Aorta (tissue), 5 donors: ENCODE results near the gene ARHGAP26. TPM values are rescaled to one million over a fixed set of nuclear protein-coding genes. Genes with fewer than 3 reads are reported as not detected.
A peak's percentile ranks its signal among the peaks of the same experiment; 100 is the strongest.

Experiments used
- ATAC-seq: fragments of 200-7000 bp; cut with Tn5 transposase; one replicate; pipeline ENCODE4 v1.9.1; 2022; ENCODE audit warnings: moderate library complexity; ENCODE audit not compliant: low FRiP score
- DNase-seq, 2 donors: peaks; one replicate each; pipeline ENCODE4 v3.0.0-alpha.2; 2020
- H3K27ac ChIP-seq, 2 donors: one replicate each; pipeline ENCODE4 v1.5.1; 2013; ENCODE audit warnings: low read length in 2 of 2, mild to moderate bottlenecking in 2 of 2, moderate library complexity in 2 of 2, control low read depth in 1 of 2, inconsistent platforms in 1 of 2, low read depth in 1 of 2
- H3K27me3 ChIP-seq, 2 donors: one replicate each; pipeline ENCODE4 v1.6.1; 2013; ENCODE audit warnings: control low read depth in 1 of 2, low read length in 1 of 2, mild to moderate bottlenecking in 1 of 2, moderate library complexity in 1 of 2; ENCODE audit not compliant: insufficient read depth in 2 of 2, control insufficient read depth in 1 of 2
- H3K36me3 ChIP-seq, 2 donors: one replicate each; pipeline ENCODE4 v1.6.1; 2013; ENCODE audit warnings: control low read depth in 1 of 2, low read length in 1 of 2, mild to moderate bottlenecking in 1 of 2; ENCODE audit not compliant: insufficient read depth in 2 of 2, control insufficient read depth in 1 of 2
- H3K4me1 ChIP-seq, 2 donors: one replicate each; pipeline ENCODE4 v1.6.1; 2013; ENCODE audit warnings: low read length in 2 of 2, control low read depth in 1 of 2, mild to moderate bottlenecking in 1 of 2, moderate library complexity in 1 of 2; ENCODE audit not compliant: insufficient read depth in 2 of 2, control insufficient read depth in 1 of 2
- H3K4me3 ChIP-seq, 2 donors: one replicate each; pipeline ENCODE4 v1.5.1; 2013; ENCODE audit warnings: low read length in 2 of 2, control low read depth in 1 of 2, mild to moderate bottlenecking in 1 of 2
- H3K9me3 ChIP-seq: one replicate; pipeline ENCODE4 v1.6.1; 2013; ENCODE audit warnings: mild to moderate bottlenecking, low read length; ENCODE audit not compliant: control insufficient read depth
- WGBS, 2 donors: extraction: QIAGEN DNeasy Blood & Tissue Kit; methylation state at CpG; one replicate each; pipeline ENCODE4 v1.1.7; 2013; 5-methylcytosine and 5-hydroxymethylcytosine counted together
- intact Hi-C, 2 donors: fragments of 100-400 bp; cut with DNase I; formaldehyde crosslinking; loops; one replicate each; pipeline versions ENCODE4 v1.14.2 to v1.15.0; 2022
- polyA plus RNA-seq, 2 donors: library from polyadenylated mRNA; stranded (reverse); fragments of 200-250 nt; gene quantifications; one replicate each; pipeline ENCODE4 v1.2.3, GENCODE V29; 2013
- total RNA-seq, 2 donors: library from RNA; stranded (reverse); fragmentation: NEBNext Ultra II Directional; extraction: Animal tissue kit (Norgen Biotek cat#: 25700); gene quantifications; one replicate each; pipeline ENCODE4 v1.2.1, GENCODE V29; 2021
- donor health status: healthy with polysubstance abuse.
- donor health status: Bipolar disorder and iron deficiency.
- donor health status: DM: no; HTN: no; CAD: no.
- donor health status: DM: no; HTN: no; CAD: no.
- donor health status: DM: yes; HTN: yes; CAD: no.

The ARHGAP26 gene
- total and polyA plus RNA-seq, 4 donors: 4.5 to 70.7 (median 29.6) TPM

DNA sequence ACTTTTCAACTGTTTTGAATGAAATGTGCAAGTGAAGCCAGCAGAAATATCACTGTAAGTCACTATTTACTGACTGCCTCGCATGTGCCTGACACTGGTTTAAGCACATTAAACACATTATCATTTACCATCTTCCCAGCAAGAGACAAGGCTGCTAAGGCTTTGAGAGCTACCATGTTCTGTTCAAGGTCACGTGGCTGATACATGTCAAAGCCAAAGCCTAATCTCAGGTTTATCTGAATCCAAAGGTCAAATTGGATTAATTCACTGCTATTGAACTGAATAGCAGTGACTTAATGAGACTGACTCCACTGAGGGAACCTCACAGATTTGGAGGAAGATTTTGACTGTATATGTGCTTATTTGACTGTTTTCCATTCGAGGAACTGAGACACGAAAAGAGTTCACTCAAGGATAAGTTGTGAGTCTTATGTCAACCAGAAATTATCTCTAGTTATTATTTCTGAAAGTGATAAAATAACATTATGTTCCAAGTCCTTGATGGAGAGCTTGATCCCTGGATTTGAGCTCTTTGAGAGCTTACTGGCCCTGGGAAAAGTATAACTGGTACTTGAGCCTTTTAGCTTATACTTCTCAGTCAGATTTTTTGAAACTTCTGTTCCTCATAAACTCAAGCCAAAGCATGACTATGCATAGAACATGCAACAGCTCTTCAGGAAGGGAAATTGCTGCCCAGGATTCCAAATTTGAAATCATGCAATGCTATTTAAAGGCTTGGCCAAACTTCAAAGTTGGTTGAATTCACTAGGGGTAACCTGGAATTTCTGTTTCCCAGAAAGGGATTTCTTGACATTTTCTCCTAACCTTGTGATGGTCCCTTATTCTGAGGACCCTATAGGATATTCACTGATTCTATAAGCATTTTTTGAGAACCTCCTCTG lies 23.4 kb upstream of the ARHGAP26 start:
- Histone ChIP-seq H3K36me3 (no peaks in the 10 kb centered on the region), H3K4me1 (peaks cover 8 to 16% of the 10 kb centered on the region in 2 donors), H3K9me3 (no peaks in the 10 kb centered on the region), H3K27me3 (no peaks in the 10 kb centered on the region), H3K4me3 (no peak overlapping the region), H3K27ac (no peak overlapping the region)
- DNase-seq (no peak), ATAC-seq (no peak)
- intact Hi-C loops: no loop called here
- WGBS, 2 donors: 14% methylated on average over 4 of the region's 4 CpGs

DNA sequence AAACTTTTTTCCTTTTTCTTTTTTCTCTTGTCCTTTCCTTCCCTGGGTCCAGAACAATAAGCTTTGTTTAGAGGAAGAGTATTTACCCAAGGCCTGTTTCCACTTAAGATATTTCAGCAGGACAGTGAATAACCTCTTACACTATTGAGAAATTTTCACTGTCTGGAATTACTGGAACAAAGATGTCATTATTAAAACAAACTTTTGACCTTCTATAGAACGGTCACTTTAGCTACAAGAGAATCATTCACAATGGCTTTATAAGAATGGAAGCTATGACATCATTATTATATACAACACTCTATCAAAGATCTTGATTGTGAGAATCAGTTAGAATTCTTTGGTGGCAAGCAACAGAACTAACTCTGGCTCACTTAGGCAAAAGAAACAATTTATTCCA lies 22.0 kb upstream of the ARHGAP26 start:
- DNase-seq: no peak
- Histone ChIP-seq H3K9me3 (no peaks in the 10 kb centered on the region), H3K36me3 (no peaks in the 10 kb centered on the region), H3K27ac (no peak overlapping the region), H3K4me3 (no peak overlapping the region), H3K27me3 (no peaks in the 10 kb centered on the region), H3K4me1 (peaks cover 6 to 18% of the 10 kb centered on the region in 2 donors)
- WGBS, 2 donors: 86 to 98% methylated on average over 1 of the region's 1 CpG
- no peak for ATAC-seq
- intact Hi-C loops: no loop called here

DNA sequence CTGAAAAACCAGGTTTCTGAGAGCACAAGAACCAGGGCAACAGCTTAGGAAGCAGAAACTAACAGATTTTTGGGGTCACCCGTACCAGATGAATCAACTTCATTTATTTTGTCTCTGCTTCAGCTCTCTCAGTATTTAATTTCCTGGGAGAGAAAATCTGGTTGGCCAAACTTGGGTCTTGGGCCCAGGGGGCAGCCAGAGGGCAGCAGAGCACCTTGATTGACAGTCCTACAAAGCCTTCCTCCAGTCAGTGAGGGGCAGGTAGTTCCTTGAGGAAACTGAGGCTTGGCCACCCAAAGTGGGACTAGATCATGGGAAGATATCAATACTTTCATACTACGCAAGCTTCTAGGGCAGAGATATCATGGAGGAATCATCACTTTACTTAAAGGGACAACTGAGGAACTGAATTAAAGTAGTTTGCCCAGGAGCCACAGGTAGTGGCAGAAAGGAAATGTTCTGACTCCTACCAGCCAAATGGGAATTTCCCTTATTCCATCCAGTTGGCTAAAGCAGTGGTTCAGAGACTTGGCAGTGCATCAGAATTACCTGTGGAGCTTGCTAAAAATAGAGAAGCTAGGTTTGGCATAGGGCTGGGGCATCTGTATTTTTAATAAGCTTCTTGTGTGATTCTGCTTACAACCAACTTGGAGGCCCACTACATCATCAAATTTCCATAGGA lies 21.5 kb upstream of the ARHGAP26 start:
- 86 to 92% methylated on average over 2 of the region's 2 CpGs for WGBS, 2 donors
- ATAC-seq: no peak
- no peak overlapping the region for H3K27ac ChIP-seq
- intact Hi-C loops: no loop called here
- no peaks in the 10 kb centered on the region for H3K36me3 ChIP-seq
- H3K4me3 ChIP-seq: no peak overlapping the region
- no peaks in the 10 kb centered on the region for H3K9me3 ChIP-seq
- no peak for DNase-seq
- H3K4me1 ChIP-seq: peaks cover 8 to 19% of the 10 kb centered on the region in 2 donors
- no peaks in the 10 kb centered on the region for H3K27me3 ChIP-seq

DNA sequence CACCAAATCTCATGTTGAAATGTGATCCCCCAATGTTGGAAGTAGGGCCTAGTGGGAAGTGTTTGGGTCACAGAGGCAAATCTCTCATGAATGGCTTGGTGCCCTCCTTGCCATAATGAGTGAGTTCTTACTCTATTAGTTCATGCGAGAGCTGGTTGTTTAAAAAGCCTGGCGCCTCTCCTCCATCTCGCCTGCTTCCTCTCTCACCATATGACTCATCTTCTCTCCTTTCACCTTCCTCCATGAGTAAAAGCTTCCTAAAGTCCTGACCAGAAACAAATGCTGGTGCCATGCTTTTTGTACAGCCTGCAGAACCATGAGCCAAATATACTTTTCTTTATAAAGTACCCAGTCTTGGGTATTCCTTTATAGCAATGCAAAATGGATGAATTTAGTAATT lies 20.9 kb upstream of the ARHGAP26 start:
- no peak overlapping the region for H3K4me3 ChIP-seq
- no peak overlapping the region for H3K27ac ChIP-seq
- DNase-seq (no peak), ATAC-seq (no peak)
- H3K9me3 ChIP-seq: no peaks in the 10 kb centered on the region
- peaks cover 10 to 20% of the 10 kb centered on the region in 2 donors for H3K4me1 ChIP-seq
- H3K27me3 ChIP-seq: no peaks in the 10 kb centered on the region
- 81 to 88% methylated on average over 3 of the region's 3 CpGs for WGBS, 2 donors
- intact Hi-C loops: no loop called here
- no peaks in the 10 kb centered on the region for H3K36me3 ChIP-seq

DNA sequence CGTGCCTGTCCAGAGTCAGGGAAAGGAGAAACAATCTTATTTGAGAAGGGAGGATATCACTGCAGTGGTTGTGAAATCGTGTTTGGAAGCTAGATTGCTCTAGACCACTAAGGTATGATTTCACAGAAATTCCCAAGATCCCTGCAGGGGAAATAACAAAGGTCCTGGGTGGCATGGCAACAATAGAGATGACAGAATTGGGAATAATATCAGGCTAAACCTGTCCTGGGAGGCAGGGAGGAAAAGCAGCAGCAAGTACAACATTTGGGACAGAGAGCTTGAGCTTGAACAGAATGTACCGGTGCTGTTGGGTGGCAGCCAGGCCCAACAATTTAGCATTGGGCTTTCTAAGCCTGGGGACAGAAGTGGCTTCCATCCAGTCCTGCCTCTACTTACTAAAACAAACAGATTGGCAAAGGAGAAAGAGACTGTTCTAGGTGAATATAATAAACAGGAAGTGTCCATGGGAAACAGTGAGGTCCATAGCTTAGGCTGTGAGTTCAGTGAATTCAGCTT lies 17.0 kb upstream of the ARHGAP26 start:
- Histone ChIP-seq H3K4me1 (peaks cover 10% of the 10 kb centered on the region in 2 donors), H3K9me3 (no peaks in the 10 kb centered on the region), H3K4me3 (no peak overlapping the region), H3K27ac (peak overlapping the region; percentile 92 to 93), H3K27me3 (no peaks in the 10 kb centered on the region), H3K36me3 (no peaks in the 10 kb centered on the region)
- intact Hi-C loops: no loop called here
- 1 to 3% methylated on average over 3 of the region's 3 CpGs for WGBS, 2 donors
- ATAC-seq: peak; percentile 83
- peak; percentile 52 to 88 for DNase-seq

DNA sequence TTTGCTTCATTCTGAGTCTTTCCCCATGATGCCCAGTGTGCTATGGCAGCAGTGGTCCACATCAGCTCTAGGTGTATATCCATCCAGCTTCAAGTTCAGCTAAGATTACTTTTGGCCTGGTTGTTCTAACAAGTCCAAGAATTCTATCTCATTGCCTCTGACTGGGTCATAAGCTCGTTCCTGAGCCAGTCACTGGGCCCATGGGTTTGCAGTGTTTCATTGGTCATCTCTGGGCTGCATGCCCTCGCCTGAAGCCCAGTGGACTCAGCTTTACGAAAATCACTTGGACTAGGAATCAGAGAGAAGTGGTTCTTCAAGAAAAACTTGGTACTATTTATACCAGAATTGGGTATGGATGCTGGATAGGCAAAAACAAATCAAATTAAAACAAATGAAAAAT lies 16.1 kb upstream of the ARHGAP26 start:
- no peaks in the 10 kb centered on the region for H3K9me3 ChIP-seq
- H3K27me3 ChIP-seq: no peaks in the 10 kb centered on the region
- H3K27ac ChIP-seq: peak overlapping the region; percentile 92 to 93
- intact Hi-C loops: no loop called here
- peaks cover 10% of the 10 kb centered on the region in 2 donors for H3K4me1 ChIP-seq
- ATAC-seq (peak; percentile 70), DNase-seq (peak in 1 of 2 donors; percentile 54)
- H3K36me3 ChIP-seq: no peaks in the 10 kb centered on the region
- H3K4me3 ChIP-seq: no peak overlapping the region
- 11 to 22% methylated on average over 3 of the region's 3 CpGs for WGBS, 2 donors

DNA sequence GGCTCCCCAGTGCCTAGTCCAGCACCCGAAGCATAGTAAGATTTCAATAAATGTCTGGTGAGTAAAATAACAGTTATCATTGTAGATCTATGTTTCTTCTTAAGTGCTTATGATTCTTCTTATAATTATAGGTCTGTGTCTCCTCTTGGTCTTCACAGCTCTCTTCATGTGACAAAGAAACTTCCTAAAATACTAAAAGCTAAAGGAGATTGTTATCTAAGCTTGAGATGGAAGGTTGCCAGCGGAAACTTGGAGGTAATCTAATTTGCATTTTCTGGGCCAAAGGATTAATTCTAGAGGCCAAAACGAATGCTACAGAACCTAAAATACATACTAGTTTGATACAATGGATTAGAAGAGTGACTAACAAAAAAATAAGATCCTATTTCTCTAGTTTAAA lies 13.6 kb upstream of the ARHGAP26 start:
- Histone ChIP-seq H3K4me3 (no peak overlapping the region), H3K27me3 (no peaks in the 10 kb centered on the region), H3K9me3 (no peaks in the 10 kb centered on the region), H3K36me3 (no peaks in the 10 kb centered on the region), H3K27ac (no peak overlapping the region), H3K4me1 (peaks cover 6 to 7% of the 10 kb centered on the region in 2 donors)
- DNase-seq: no peak
- intact Hi-C loops: no loop called here
- ATAC-seq: no peak
- 39 to 42% methylated on average over 3 of the region's 3 CpGs for WGBS, 2 donors

DNA sequence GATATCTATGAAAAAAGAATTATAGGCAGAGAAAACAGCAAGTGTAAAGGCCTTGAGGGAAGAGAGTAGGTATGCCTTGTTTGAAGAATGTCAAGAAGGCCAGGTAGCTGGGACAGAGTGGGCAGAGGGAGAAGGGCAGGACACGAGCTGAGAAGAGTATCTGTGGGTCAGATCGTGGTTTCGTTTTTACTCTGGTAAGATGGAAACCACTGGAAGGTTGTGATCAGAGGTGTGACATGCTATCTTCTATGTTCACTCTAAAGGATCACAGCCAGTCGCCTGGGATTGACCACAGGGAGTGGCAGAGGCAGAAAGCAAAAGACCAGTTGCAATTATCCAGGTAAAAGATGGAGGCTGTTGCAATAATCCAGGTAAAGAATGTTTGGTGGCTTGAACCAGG lies 12.6 kb upstream of the ARHGAP26 start:
- H3K36me3 ChIP-seq: no peaks in the 10 kb centered on the region
- H3K4me1 ChIP-seq: peaks cover 6 to 7% of the 10 kb centered on the region in 2 donors
- H3K27me3 ChIP-seq: no peaks in the 10 kb centered on the region
- H3K9me3 ChIP-seq: no peaks in the 10 kb centered on the region
- no peak for ATAC-seq
- H3K4me3 ChIP-seq: no peak overlapping the region
- 94 to 96% methylated on average over 4 of the region's 4 CpGs for WGBS, 2 donors
- intact Hi-C loops: no loop called here
- no peak overlapping the region for H3K27ac ChIP-seq
- DNase-seq: no peak
